ENCODE measurements around the gene SPART.

The SPART gene

DNA sequence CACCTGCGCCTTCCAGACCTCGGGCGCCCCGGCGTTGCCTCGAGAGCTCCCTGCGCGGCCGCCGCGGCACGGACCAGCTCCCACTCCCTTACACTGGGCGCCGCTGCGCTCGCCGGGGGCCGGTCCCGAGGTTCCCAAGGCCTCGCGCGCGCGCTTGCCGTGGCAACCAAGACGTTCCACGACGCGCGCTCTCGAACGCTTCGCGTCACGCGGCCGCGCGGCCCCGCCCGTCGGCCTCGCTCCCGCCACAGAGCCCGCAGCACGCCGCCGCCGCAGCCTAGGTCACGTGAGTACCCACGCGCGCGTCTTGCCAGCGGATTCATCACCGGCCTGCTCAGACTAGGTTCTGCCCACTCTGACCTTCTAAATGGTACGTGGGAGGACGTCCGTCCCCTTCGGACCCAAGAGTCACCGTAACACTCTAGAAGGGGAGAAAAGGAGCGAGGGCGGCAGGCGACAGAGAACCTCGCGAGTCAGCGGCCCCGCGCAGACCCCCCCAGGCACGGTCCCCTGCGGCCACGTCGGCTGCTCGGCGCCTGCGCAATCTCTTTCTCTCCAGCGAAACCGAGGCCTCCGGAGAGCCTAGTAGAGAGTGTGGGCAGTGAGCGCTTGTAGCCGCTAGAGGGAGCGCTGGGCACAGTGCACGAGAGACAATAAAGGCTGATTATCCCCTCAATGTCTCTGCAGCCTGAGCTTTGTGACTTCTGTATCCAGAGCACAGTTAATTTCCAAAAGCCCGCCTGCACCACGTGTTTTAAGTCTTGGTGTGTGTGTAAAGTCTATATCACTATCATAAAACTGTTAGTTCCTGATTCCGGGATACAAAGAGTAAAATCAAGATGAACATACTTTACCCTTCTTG is at the start of gene SPART:
Gene SPART, minus strand, starts transcription at position 173 of the 862 bp plus-strand sequence. CDS start 10,564 bp downstream, outside the sequence.
- peak; percentile 94 for DNase-seq

- DNase-seq, result no peak
Measured at GRCh38 chr13:36395280-36395679, 49.1 kb upstream of the SPART start.

- no peak for DNase-seq
Measured at GRCh38 chr13:36385489-36385888, 39.3 kb upstream of the SPART start.

DNA sequence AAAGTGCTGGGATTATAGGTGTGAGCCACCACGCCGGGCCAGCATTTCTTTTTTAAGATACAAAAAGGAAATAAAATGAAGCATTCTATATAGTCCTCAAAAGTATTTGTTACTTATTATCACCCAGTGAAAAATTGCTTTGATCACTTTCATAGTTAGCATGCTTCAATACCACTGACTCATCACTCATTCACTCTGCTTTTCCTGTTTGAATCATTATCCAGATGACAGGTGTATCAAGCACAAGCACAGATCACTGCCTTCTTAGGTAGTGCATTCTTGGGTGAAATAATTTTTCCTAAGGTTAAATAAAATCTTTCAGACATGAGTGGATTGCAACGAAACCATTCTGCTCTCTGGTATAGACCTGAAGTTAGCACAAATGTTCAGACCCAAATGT is 35.8 kb upstream of the SPART start:
- DNase-seq, result no peak

- DNase-seq, result no peak
Measured at GRCh38 chr13:36377826-36378468, 31.8 kb upstream of the SPART start.

DNA sequence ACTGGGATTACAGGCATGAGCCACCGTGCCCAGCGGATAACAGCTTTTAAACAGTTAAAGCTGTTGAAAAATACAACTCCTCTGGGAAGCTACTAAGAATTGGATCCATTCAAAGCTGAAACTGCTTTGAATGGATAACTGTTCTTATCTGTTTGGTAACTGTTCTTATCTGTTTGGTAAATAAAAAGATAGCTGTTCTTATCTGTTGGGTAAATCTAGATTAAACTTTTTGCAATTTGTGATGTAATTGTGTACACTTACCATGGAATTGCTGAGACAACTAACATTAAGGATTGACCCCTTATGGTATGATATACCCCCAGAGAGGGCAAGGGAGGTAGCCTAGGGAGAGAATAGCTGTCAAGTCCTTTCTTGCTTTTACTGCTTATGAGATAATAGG is 27.9 kb upstream of the SPART start:
- DNase-seq, result no peak

DNA sequence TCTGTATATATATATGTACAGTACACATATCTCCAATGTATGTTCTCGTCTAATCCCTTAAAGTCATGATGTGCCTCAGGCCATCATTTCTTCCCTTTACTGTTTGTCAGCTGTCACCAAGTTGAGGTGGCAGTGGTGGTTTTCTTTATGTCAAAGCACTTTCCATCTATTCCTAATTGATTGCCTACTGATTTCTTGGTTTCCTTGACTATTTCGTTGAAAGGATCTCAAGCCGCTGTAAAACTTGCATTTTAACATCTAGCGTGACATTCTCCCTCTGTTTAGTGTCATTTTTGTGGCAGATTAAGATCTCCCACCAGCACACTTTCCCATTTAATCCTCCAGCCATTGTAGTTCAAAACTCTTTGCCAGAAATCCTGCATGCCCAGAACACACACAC is 25.0 kb upstream of the SPART start:
- DNase-seq, result no peak

DNA sequence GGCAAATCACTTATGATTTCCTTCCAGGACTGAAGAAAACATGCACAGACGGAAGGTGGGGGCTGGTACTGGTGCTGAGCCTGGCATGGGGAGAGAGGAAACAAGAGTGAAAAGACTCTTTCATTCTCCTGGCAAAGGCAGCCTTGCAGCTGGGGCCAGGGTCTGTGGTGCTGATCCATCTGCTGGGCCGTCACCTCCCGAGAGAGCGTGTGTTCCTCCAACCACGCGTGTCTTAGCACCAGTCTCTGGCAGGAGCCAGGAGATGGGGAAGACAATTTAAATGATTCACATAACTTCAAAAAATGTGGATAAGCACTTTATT is 23.9 kb upstream of the SPART start:
- peak; percentile 73 for DNase-seq

GRCh38 chr13:36369268-36370107 is 23.3 kb upstream of the SPART start:
- no peak for DNase-seq

- DNase-seq, result no peak
Measured at GRCh38 chr13:36366031-36366430, 19.8 kb upstream of the SPART start.

GRCh38 chr13:36363366-36363863 is 17.2 kb upstream of the SPART start:
- no peak for DNase-seq

GRCh38 chr13:36362914-36363313 is 16.7 kb upstream of the SPART start:
- no peak for DNase-seq

GRCh38 chr13:36362251-36362650 is 16.1 kb upstream of the SPART start:
- DNase-seq, result no peak

GRCh38 chr13:36360903-36361302 is 14.7 kb upstream of the SPART start:
- no peak for DNase-seq

DNA sequence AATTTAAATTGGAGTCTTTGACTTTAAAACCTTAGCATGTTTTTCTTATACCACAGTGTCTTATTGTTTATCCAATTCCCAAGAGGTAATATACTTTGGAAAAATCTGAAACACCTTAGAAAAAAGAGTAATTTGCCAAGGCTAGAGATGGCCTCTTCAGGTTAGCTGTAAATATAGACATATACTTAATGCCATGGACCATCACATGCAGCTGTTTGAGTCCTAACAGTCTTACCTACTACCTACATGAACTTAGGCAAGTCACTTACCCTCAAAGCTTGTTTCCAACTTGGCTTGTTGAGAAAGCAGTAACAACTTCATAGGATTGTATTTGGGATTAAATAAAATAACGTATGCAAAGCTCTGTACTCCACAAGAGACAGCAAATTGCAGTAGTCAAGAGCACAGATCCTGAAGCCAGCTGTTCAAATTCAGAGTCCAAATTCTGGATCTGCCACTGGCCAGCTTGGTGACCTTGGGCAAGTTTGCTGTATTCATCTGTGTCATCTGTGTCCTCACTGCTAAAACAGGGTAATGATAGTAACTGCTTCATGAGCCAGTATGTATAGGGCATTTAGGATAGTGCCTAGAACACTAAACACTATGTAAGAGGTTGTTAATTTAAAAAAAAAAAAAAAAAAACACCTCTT is 13.2 kb upstream of the SPART start:
- DNase-seq, result no peak

DNA sequence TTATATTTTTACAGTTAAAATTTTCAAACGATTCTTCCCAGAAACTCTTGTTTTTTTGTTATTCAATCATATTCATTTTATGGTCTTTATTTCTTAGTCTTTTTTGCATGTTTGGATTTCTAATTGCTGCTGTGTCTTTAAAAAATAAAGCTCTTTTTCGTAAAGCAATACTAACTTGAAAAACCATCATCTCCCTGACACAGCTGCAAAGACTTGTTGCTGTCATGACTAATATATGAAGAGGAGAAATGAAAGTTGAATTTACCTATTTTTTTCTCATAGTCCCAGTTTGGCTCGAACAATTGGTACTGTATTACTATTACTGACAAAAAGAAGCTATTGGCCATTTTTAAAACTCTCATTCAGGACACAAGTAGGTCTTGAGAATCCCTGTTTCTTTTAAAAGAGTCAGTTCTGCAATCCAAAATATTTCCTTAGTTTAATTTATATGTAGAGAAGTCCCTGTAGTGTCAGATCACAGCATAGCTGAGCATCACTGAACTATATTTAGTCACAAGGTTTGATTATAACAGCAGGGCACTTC is 12.1 kb upstream of the SPART start:
- DNase-seq, result no peak

- DNase-seq, result peak; percentile 64
Measured at GRCh38 chr13:36357692-36358091, 11.5 kb upstream of the SPART start.

GRCh38 chr13:36357231-36357630 is 11.0 kb upstream of the SPART start:
- no peak for DNase-seq

DNA sequence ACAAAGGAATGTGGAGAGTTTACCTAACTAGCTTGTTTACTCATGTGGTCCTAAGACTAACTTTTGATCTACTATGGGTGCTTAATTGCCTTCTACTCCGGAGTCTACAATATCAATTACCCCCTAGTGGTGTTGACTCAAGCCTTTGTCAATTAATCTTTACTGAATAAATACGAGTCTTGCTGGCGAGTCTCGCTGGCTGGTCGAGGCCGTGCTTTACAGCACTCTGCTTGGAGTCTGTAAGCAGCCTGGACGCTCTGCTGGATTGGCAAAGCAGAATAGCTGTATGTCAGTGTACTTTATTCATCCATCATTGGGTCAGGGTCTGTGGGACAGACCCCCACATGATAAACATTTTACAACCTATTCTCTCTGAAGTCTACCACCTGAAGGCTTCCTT is 9.9 kb upstream of the SPART start:
- no peak for DNase-seq

DNA sequence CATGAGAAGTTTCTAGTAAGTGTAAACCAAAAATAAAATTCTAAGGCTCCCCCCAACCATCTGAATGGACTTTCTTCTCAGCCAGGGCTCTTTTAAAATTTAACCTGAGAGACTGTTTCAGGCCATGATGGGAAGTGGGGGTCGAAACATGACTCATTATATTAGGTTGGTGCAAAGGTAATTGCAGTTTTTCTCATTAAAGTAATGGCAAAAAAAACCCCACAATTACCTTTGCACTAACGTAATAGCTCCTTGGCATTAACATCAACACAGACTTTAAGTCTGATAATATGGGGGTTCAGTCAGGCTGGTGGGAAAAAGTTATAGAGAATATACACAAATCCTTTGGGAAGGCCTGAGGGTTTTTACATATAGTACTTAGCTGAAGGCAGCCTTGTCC is 9.4 kb upstream of the SPART start:
- DNase-seq, result no peak

- no peak for DNase-seq
Measured at GRCh38 chr13:36354842-36355623, 8.8 kb upstream of the SPART start.

GRCh38 chr13:36353001-36353400 is 6.8 kb upstream of the SPART start:
- no peak for DNase-seq

Measured in right hindlimb (tissue), 1 donor.